GM23338 (cell line): ENCODE data around the gene CLDN11. TPM values are rescaled to one million over a fixed set of nuclear protein-coding genes. Genes with fewer than 3 reads are reported as not detected.
A peak's percentile ranks its signal among the peaks of the same experiment; 100 is the strongest.

ENCODE experiments used
- ATAC-seq: fragments of 200-7000 bp; cut with Tn5 transposase; 3 replicates; pipeline ENCODE4 v1.9.1; 2020
- DNase-seq: peaks from one replicate; pipeline ENCODE4 v3.0.0-alpha.2; 2015; ENCODE audit warnings: low spot score
- H2AFZ ChIP-seq: fragments of 200-600 bp; sonication (generic); 2 replicates; pipeline ENCODE4 v1.8.0; 2016; ENCODE audit warnings: antibody characterized with exemption, mild to moderate bottlenecking, moderate library complexity
- H3F3A ChIP-seq: fragments of 200-600 bp; sonication (generic); replicated peaks from 2 replicates; pipeline ENCODE4 v1.8.0; 2017; ENCODE audit warnings: antibody characterized with exemption, mixed run types, low read depth
- H3K27ac ChIP-seq: fragments of 200-600 bp; sonication (generic); 2 replicates; pipeline ENCODE4 v1.6.1; 2016; ENCODE audit warnings: low read depth
- H3K27me3 ChIP-seq: fragments of 200-600 bp; sonication (generic); 2 replicates; pipeline ENCODE4 v1.8.0; 2016; ENCODE audit warnings: mild to moderate bottlenecking, mixed run types, moderate library complexity; ENCODE audit not compliant: insufficient read depth
- H3K36me3 ChIP-seq: fragments of 200-600 bp; sonication (generic); 2 replicates; pipeline ENCODE4 v1.8.0; 2016; ENCODE audit warnings: mild to moderate bottlenecking; ENCODE audit not compliant: insufficient read depth
- H3K4me1 ChIP-seq: fragments of 200-600 bp; sonication (generic); 2 replicates; pipeline ENCODE4 v1.8.0; 2016; ENCODE audit warnings: mild to moderate bottlenecking, moderate library complexity; ENCODE audit not compliant: insufficient read depth
- H3K4me2 ChIP-seq: fragments of 200-600 bp; sonication (generic); 2 replicates; pipeline ENCODE4 v1.7.1; 2017; ENCODE audit warnings: mixed run types
- H3K4me3 ChIP-seq: fragments of 200-600 bp; sonication (generic); 2 replicates; pipeline ENCODE4 v1.6.1; 2016; ENCODE audit warnings: mixed run types
- H3K79me2 ChIP-seq: fragments of 200-600 bp; sonication (generic); replicated peaks from 2 replicates; pipeline ENCODE4 v1.8.0; 2017; ENCODE audit warnings: mild to moderate bottlenecking; ENCODE audit not compliant: insufficient read depth
- H3K9me2 ChIP-seq: fragments of 200-600 bp; sonication (generic); 2 replicates; pipeline ENCODE4 v1.8.0; 2017; ENCODE audit not compliant: insufficient read depth
- H4K20me1 ChIP-seq: fragments of 200-600 bp; sonication (generic); replicated peaks from 2 replicates; pipeline ENCODE4 v1.8.0; 2017; ENCODE audit warnings: mild to moderate bottlenecking; ENCODE audit not compliant: insufficient read depth
- H3K27ac Mint-ChIP-seq: 2 replicates; pipeline ENCODE4 v1.8.0; 2020; ENCODE audit warnings: inconsistent platforms, mild to moderate bottlenecking, moderate library complexity, mixed read lengths
- H3K27me3 Mint-ChIP-seq: 3 replicates; pipeline ENCODE4 v1.8.0; 2022; ENCODE audit warnings: low read depth, mild to moderate bottlenecking, moderate library complexity, mixed read lengths, inconsistent platforms; ENCODE audit not compliant: insufficient read depth, poor library complexity
- H3K36me3 Mint-ChIP-seq: 3 replicates; pipeline ENCODE4 v1.8.0; 2021; ENCODE audit warnings: low read depth, mild to moderate bottlenecking, inconsistent platforms, moderate library complexity, mixed read lengths
- H3K4me1 Mint-ChIP-seq: 3 replicates; pipeline ENCODE4 v1.8.0; 2020; ENCODE audit warnings: mild to moderate bottlenecking, inconsistent platforms, mixed read lengths
- H3K4me3 Mint-ChIP-seq: 3 replicates; pipeline ENCODE4 v1.8.0; 2021; ENCODE audit warnings: moderate library complexity, mild to moderate bottlenecking, inconsistent platforms, mixed read lengths
- H3K9me3 Mint-ChIP-seq: 3 replicates; pipeline ENCODE4 v1.8.0; 2020; ENCODE audit warnings: moderate library complexity, mild to moderate bottlenecking, inconsistent platforms, mixed read lengths
- CREB1 ChIP-seq: fragments of 250-450 bp; sonication (Bioruptor Pico); IDR thresholded peaks from 2 replicates; pipeline ENCODE4 v1.5.0; 2020; ENCODE audit warnings: low read depth, mild to moderate bottlenecking, moderate library complexity
- EZH2 ChIP-seq: fragments of 200-600 bp; sonication (generic); IDR thresholded peaks from one replicate; pipeline ENCODE4 v1.8.0; 2017; ENCODE audit warnings: antibody characterized with exemption, mild to moderate bottlenecking, low read depth; ENCODE audit not compliant: unreplicated experiment
- EZH2phosphoT487 ChIP-seq: fragments of 200-600 bp; sonication (generic); IDR thresholded peaks from one replicate; pipeline ENCODE4 v1.8.1; 2018; ENCODE audit warnings: antibody characterized with exemption; ENCODE audit not compliant: unreplicated experiment
- NANOG ChIP-seq: IDR thresholded peaks from 2 replicates; pipeline ENCODE4 v1.6.1; 2016; ENCODE audit warnings: antibody characterized with exemption, borderline replicate concordance
- POLR2AphosphoS5 ChIP-seq: IDR thresholded peaks from 2 replicates; pipeline ENCODE4 v1.6.1; 2016; ENCODE audit warnings: antibody characterized with exemption, low read depth
- STAT1 ChIP-seq: IDR thresholded peaks from one replicate; pipeline ENCODE4 v1.6.1; 2016; ENCODE audit warnings: antibody characterized with exemption; ENCODE audit not compliant: unreplicated experiment
- ZNF114 ChIP-seq: fragments of 250-450 bp; sonication (Bioruptor Pico); IDR thresholded peaks from 2 replicates; pipeline ENCODE4 v1.5.0; 2020; ENCODE audit warnings: mild to moderate bottlenecking, moderate library complexity
- ZNF331 ChIP-seq: fragments of 250-450 bp; sonication (Bioruptor Pico); IDR thresholded peaks from 2 replicates; pipeline ENCODE4 v1.5.0; 2020; ENCODE audit warnings: low read depth, mild to moderate bottlenecking, moderate library complexity
- polyA plus RNA-seq: library from polyadenylated mRNA; unstranded; fragments of >200 nt; fragmentation: Nextera tagmentation; extraction: Ambion mirVana; gene quantifications from 2 replicates; pipeline ENCODE4 v1.2.1, GENCODE V29; 2016
- total RNA-seq: library from RNA; depleted of rRNA; stranded (reverse); fragments of >200 nt; shearing (Covaris generic); gene quantifications from 2 replicates; pipeline ENCODE4 v1.2.3, GENCODE V29; 2014
- TF ChIP-seq, protein P1 (sequence below): IDR thresholded peaks from 2 replicates; pipeline ENCODE4 v1.6.1; 2016; ENCODE audit warnings: antibody characterized with exemption
- TF ChIP-seq, protein P2 (sequence below), 2 experiments: fragments of 200-600 bp in 1 of 2; sonication (generic) in 1 of 2; conservative IDR thresholded peaks; 2 replicates each; pipeline versions ENCODE4 v1.5.1 to v1.6.1; 2016 to 2017; ENCODE audit warnings: antibody characterized with exemption in 2 of 2, low read depth in 2 of 2, mild to moderate bottlenecking in 2 of 2, moderate library complexity in 1 of 2
- TF ChIP-seq, protein P3 (sequence below): IDR thresholded peaks from one replicate; pipeline ENCODE4 v1.6.1; 2018; ENCODE audit warnings: antibody characterized with exemption; ENCODE audit not compliant: unreplicated experiment

The CLDN11 gene
- total and polyA plus RNA-seq, 2 experiments from 2014 or later, result 5.2 to 8.3 TPM

DNA sequence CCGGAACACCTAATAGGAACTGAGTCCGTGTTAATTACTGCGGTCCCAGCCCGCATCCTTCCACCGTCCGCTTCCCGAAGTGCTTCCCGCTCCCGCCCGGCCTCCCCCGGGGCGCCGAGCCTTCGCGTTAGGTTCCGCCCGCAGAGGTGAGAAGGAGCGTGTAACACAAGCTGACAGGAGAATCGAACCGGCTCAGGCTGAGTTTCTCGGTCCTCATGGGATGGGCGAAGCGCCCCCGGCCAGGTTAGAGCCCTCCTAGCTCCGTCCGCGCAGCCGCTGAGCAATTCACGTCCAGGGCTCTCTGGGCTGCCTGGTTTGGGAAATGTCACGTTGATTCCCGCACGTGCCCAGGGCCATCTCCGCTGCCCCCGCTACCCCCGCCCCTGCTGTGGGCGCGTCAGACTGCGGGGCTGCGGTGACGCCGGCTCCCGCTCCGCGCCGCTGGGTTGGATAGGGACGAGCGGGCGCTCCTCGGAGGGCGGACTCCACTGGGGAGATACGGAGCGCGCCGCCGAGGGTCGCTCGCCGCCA, 954 bp downstream of the CLDN11 start:
- H3F3A ChIP-seq, result peaks cover 18% of the 10 kb centered on the region
- no peak for TF ChIP-seq NANOG
- TF ChIP-seq EZH2, result peak; percentile 6
- peak; percentile 81 for TF ChIP-seq CREB1 (CRISPR knock-in tag)
- ATAC-seq (peak; percentile 71), DNase-seq (peak; percentile 74)
- Mint-ChIP-seq H3K4me1 (peaks cover 16% of the 10 kb centered on the region), H3K9me3 (0 out of 3 replicates have a peak, but pooled peaks cover 2% of the 10 kb centered on the region), H3K27me3 (peaks cover 38% of the 10 kb centered on the region), H3K36me3 (peaks cover 4% of the 10 kb centered on the region; the same call in 1 of the 3 replicates), H3K27ac (no peak overlapping the region), H3K4me3 (peak overlapping the region; percentile 52)
- H3K27ac ChIP-seq, result no peak overlapping the region
- H2AFZ ChIP-seq, result peak overlapping the region; percentile 98
- no peaks in the 10 kb centered on the region for H3K79me2 ChIP-seq
- 0 out of 2 replicates have a peak, but pooled peaks cover 4% of the 10 kb centered on the region for H3K9me2 ChIP-seq
- peaks cover 27% of the 10 kb centered on the region for H3K4me1 ChIP-seq
- peak overlapping the region; percentile 65 for H3K4me3 ChIP-seq
- H3K4me2 ChIP-seq, result peak overlapping the region; percentile 92
- H3K36me3 ChIP-seq, result no peaks in the 10 kb centered on the region
- H3K27me3 ChIP-seq, result peaks cover 59% of the 10 kb centered on the region
- no peaks in the 10 kb centered on the region for H4K20me1 ChIP-seq

DNA sequence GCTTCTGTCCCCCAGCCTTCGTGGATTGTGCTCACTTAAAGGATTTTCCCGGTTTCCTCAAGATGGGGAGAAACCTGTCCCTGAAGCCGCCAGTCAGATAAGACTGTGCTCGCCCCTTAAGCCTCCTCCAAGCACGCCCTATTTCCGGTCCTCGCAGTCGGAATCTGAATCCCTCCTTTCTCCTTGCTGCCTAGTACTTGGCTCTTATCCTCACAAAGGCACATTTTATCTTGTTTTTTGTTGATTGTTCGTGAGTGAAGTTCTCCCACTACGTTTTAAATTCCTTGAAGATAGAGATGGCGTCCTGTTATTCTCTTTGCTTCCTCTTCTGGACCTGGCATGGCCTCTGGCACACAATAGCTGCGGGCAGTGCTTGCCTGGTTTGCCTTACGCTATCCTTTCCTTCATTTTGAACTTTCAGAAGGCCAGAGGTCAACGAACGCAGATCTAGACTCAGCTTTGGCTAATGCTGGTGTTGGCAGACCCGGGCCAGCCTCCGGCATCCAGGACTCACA, 1.7 kb downstream of the CLDN11 start:
- Histone ChIP-seq H3K4me3 (peak overlapping the region; percentile 65), H3K9me2 (0 out of 2 replicates have a peak, but pooled peaks cover 4% of the 10 kb centered on the region), H3K36me3 (no peaks in the 10 kb centered on the region), H4K20me1 (no peaks in the 10 kb centered on the region), H3K79me2 (no peaks in the 10 kb centered on the region), H3K4me2 (peak overlapping the region; percentile 92), H3K27ac (no peak overlapping the region), H3K4me1 (peaks cover 27% of the 10 kb centered on the region), H3K27me3 (peaks cover 59% of the 10 kb centered on the region), H2AFZ (peak overlapping the region; percentile 98), H3F3A (peaks cover 18% of the 10 kb centered on the region)
- peaks cover 38% of the 10 kb centered on the region for H3K27me3 Mint-ChIP-seq
- H3K4me1 Mint-ChIP-seq, result peaks cover 19% of the 10 kb centered on the region
- H3K9me3 Mint-ChIP-seq, result 0 out of 3 replicates have a peak, but pooled peaks cover 2% of the 10 kb centered on the region
- H3K36me3 Mint-ChIP-seq, result peaks cover 6% of the 10 kb centered on the region; the same call in 1 of the 3 replicates
- H3K4me3 Mint-ChIP-seq, result peak overlapping the region; percentile 52
- ATAC-seq (peak; percentile 45), DNase-seq (peak; percentile 68)
- peak; percentile 53 for TF ChIP-seq EZH2
- TF ChIP-seq ZNF114 (CRISPR knock-in tag), result no peak
- H3K27ac Mint-ChIP-seq, result no peak overlapping the region

DNA sequence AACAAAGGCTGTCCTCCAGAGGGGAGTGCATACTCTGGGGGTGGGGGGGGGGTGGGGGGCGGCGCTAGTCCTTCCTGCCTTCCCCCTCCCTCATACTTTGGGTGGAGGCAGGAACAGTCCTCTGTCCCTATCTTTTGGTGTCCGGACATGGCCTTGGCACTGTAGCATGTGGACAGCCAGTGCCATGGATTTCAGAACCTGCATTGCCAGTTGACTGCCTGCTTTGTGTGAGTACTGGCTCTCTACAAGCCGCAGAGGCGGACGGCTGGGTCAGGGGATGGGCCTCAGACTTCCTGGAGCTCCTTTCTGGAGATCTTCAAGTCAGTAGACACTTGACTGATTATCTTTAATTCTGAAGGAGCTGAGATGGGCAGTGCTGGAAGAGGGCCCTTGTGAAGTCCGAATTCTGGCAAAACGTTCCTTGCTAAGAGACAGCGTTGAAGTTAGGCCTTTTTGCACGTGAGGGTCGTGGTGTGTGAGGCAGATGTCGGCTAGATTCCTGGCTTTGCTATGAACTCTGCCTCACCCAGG, 2.5 kb downstream of the CLDN11 start:
- peaks cover 57% of the 10 kb centered on the region for H3K27me3 ChIP-seq
- no peaks in the 10 kb centered on the region for H4K20me1 ChIP-seq
- Mint-ChIP-seq H3K27ac (no peak overlapping the region), H3K4me3 (no peak overlapping the region), H3K4me1 (peaks cover 25% of the 10 kb centered on the region), H3K27me3 (peaks cover 38% of the 10 kb centered on the region), H3K36me3 (peaks cover 6% of the 10 kb centered on the region; the same call in 1 of the 3 replicates), H3K9me3 (0 out of 3 replicates have a peak, but pooled peaks cover 2% of the 10 kb centered on the region)
- H3K4me1 ChIP-seq, result peaks cover 27% of the 10 kb centered on the region
- 0 out of 2 replicates have a peak, but pooled peaks cover 4% of the 10 kb centered on the region for H3K9me2 ChIP-seq
- H3K36me3 ChIP-seq, result no peaks in the 10 kb centered on the region
- no peak for ATAC-seq
- no peak overlapping the region for H3K27ac ChIP-seq
- no peak for DNase-seq
- H3K79me2 ChIP-seq, result no peaks in the 10 kb centered on the region
- H3K4me2 ChIP-seq, result no peak overlapping the region
- peaks cover 18% of the 10 kb centered on the region for H3F3A ChIP-seq
- no peak overlapping the region for H2AFZ ChIP-seq
- no peak overlapping the region for H3K4me3 ChIP-seq
- TF ChIP-seq, protein P1, sequence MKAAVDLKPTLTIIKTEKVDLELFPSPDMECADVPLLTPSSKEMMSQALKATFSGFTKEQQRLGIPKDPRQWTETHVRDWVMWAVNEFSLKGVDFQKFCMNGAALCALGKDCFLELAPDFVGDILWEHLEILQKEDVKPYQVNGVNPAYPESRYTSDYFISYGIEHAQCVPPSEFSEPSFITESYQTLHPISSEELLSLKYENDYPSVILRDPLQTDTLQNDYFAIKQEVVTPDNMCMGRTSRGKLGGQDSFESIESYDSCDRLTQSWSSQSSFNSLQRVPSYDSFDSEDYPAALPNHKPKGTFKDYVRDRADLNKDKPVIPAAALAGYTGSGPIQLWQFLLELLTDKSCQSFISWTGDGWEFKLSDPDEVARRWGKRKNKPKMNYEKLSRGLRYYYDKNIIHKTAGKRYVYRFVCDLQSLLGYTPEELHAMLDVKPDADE, result no peak
- no peak for TF ChIP-seq STAT1
- TF ChIP-seq NANOG, result no peak
- TF ChIP-seq ZNF331, result no peak
- no peak for TF ChIP-seq POLR2AphosphoS5
- TF ChIP-seq CREB1 (CRISPR knock-in tag), result no peak
- TF ChIP-seq, protein P2, sequence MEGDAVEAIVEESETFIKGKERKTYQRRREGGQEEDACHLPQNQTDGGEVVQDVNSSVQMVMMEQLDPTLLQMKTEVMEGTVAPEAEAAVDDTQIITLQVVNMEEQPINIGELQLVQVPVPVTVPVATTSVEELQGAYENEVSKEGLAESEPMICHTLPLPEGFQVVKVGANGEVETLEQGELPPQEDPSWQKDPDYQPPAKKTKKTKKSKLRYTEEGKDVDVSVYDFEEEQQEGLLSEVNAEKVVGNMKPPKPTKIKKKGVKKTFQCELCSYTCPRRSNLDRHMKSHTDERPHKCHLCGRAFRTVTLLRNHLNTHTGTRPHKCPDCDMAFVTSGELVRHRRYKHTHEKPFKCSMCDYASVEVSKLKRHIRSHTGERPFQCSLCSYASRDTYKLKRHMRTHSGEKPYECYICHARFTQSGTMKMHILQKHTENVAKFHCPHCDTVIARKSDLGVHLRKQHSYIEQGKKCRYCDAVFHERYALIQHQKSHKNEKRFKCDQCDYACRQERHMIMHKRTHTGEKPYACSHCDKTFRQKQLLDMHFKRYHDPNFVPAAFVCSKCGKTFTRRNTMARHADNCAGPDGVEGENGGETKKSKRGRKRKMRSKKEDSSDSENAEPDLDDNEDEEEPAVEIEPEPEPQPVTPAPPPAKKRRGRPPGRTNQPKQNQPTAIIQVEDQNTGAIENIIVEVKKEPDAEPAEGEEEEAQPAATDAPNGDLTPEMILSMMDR (conservative IDR thresholded peaks at IDR 0.05; ENCODE audit: low read depth in 2 of 2), result no peak
- TF ChIP-seq ZNF114 (CRISPR knock-in tag), result no peak
- TF ChIP-seq, protein P3, sequence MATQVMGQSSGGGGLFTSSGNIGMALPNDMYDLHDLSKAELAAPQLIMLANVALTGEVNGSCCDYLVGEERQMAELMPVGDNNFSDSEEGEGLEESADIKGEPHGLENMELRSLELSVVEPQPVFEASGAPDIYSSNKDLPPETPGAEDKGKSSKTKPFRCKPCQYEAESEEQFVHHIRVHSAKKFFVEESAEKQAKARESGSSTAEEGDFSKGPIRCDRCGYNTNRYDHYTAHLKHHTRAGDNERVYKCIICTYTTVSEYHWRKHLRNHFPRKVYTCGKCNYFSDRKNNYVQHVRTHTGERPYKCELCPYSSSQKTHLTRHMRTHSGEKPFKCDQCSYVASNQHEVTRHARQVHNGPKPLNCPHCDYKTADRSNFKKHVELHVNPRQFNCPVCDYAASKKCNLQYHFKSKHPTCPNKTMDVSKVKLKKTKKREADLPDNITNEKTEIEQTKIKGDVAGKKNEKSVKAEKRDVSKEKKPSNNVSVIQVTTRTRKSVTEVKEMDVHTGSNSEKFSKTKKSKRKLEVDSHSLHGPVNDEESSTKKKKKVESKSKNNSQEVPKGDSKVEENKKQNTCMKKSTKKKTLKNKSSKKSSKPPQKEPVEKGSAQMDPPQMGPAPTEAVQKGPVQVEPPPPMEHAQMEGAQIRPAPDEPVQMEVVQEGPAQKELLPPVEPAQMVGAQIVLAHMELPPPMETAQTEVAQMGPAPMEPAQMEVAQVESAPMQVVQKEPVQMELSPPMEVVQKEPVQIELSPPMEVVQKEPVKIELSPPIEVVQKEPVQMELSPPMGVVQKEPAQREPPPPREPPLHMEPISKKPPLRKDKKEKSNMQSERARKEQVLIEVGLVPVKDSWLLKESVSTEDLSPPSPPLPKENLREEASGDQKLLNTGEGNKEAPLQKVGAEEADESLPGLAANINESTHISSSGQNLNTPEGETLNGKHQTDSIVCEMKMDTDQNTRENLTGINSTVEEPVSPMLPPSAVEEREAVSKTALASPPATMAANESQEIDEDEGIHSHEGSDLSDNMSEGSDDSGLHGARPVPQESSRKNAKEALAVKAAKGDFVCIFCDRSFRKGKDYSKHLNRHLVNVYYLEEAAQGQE, result no peak
- TF ChIP-seq EZH2phosphoT487, result no peak
